Measurements from ENCODE around the gene STAG1. TPM values are rescaled to one million over a fixed set of nuclear protein-coding genes. Genes with fewer than 3 reads are reported as not detected.

STAG1 gene
- total RNA-seq, 2 donors from 2014 or later = 26.8 to 29.8 TPM

GRCh38 chr3:136734382-136735070 is 17.7 kb downstream of the STAG1 start:
- no peaks in the 10 kb centered on the region for H3K9me3 ChIP-seq (ENCODE audit: control insufficient read depth, low read length)
- H3K36me3 Mint-ChIP-seq (ENCODE audit: low read depth) = peaks cover 4% of the 10 kb centered on the region
- no peak overlapping the region for H3K4me3 ChIP-seq (ENCODE audit: low read length)
- H3K9me3 Mint-ChIP-seq = no peaks in the 10 kb centered on the region
- H3K9ac ChIP-seq (ENCODE audit: extremely low read depth, low read length, poor library complexity, severe bottlenecking) = no peak overlapping the region
- no peak overlapping the region for H3K4me3 Mint-ChIP-seq
- no peaks in the 10 kb centered on the region for H3K4me1 ChIP-seq (ENCODE audit: control insufficient read depth, insufficient read depth, low read length)
- H3K27ac ChIP-seq (ENCODE audit: low read depth, low read length) = no peak overlapping the region
- peaks cover 33% of the 10 kb centered on the region for H3K4me1 Mint-ChIP-seq
- H3K27me3 ChIP-seq (ENCODE audit: control insufficient read depth, insufficient read depth, low read length, poor library complexity, severe bottlenecking) = no peaks in the 10 kb centered on the region
- H3K27ac Mint-ChIP-seq = peak overlapping the region; percentile 17
- TF ChIP-seq CTCF (conservative IDR thresholded peaks at IDR 0.05) = peak; percentile 53
- no peak for DNase-seq
- no peaks in the 10 kb centered on the region for H3K27me3 Mint-ChIP-seq (ENCODE audit: insufficient read depth)
- 76 to 78% methylated on average over 2 to 3 of the region's 3 CpGs for WGBS, 2 experiments (ENCODE audit: insufficient coverage in 1 of 2, insufficient read length in 1 of 2)
- no peaks in the 10 kb centered on the region for H3K36me3 ChIP-seq (ENCODE audit: control insufficient read depth, insufficient read depth, low read length)

GRCh38 chr3:136733317-136733833 is 18.8 kb downstream of the STAG1 start:
- Mint-ChIP-seq H3K4me1 (peaks cover 33% of the 10 kb centered on the region), H3K9me3 (no peaks in the 10 kb centered on the region), H3K36me3 (ENCODE audit: low read depth) (peaks cover 4% of the 10 kb centered on the region), H3K27ac (no peak overlapping the region), H3K4me3 (no peak overlapping the region), H3K27me3 (ENCODE audit: insufficient read depth) (no peaks in the 10 kb centered on the region)
- no peak for DNase-seq
- Histone ChIP-seq H3K27me3 (ENCODE audit: control insufficient read depth, insufficient read depth, low read length, poor library complexity, severe bottlenecking) (no peaks in the 10 kb centered on the region), H3K9me3 (ENCODE audit: control insufficient read depth, low read length) (no peaks in the 10 kb centered on the region), H3K4me3 (ENCODE audit: low read length) (no peak overlapping the region), H3K36me3 (ENCODE audit: control insufficient read depth, insufficient read depth, low read length) (no peaks in the 10 kb centered on the region), H3K27ac (ENCODE audit: low read depth, low read length) (no peak overlapping the region), H3K9ac (ENCODE audit: extremely low read depth, low read length, poor library complexity, severe bottlenecking) (no peak overlapping the region), H3K4me1 (ENCODE audit: control insufficient read depth, insufficient read depth, low read length) (no peaks in the 10 kb centered on the region)
- WGBS, 2 experiments (ENCODE audit: insufficient coverage in 1 of 2, insufficient read length in 1 of 2) = 96 to 100% methylated on average over 3 to 5 of the region's 5 CpGs
- TF ChIP-seq CTCF (conservative IDR thresholded peaks at IDR 0.05) = no peak

GRCh38 chr3:136731274-136731884 is 20.8 kb downstream of the STAG1 start:
- H3K4me3 Mint-ChIP-seq = no peak overlapping the region
- H3K9me3 Mint-ChIP-seq = no peaks in the 10 kb centered on the region

More at GRCh38 chr3:136731274-136731884, 20.8 kb downstream of the STAG1 start:
- no peak overlapping the region for H3K27ac Mint-ChIP-seq
- no peaks in the 10 kb centered on the region for H3K4me1 ChIP-seq (ENCODE audit: control insufficient read depth, insufficient read depth, low read length)
- no peak overlapping the region for H3K9ac ChIP-seq (ENCODE audit: extremely low read depth, low read length, poor library complexity, severe bottlenecking)
- no peaks in the 10 kb centered on the region for H3K36me3 ChIP-seq (ENCODE audit: control insufficient read depth, insufficient read depth, low read length)
- no peaks in the 10 kb centered on the region for H3K9me3 ChIP-seq (ENCODE audit: control insufficient read depth, low read length)
- peaks cover 1% of the 10 kb centered on the region for H3K36me3 Mint-ChIP-seq (ENCODE audit: low read depth)
- H3K27me3 Mint-ChIP-seq (ENCODE audit: insufficient read depth) = no peaks in the 10 kb centered on the region
- no peak for DNase-seq
- no peak overlapping the region for H3K4me3 ChIP-seq (ENCODE audit: low read length)
- peaks cover 29% of the 10 kb centered on the region for H3K4me1 Mint-ChIP-seq
- no peak overlapping the region for H3K27ac ChIP-seq (ENCODE audit: low read depth, low read length)
- H3K27me3 ChIP-seq (ENCODE audit: control insufficient read depth, insufficient read depth, low read length, poor library complexity, severe bottlenecking) = no peaks in the 10 kb centered on the region
- 81 to 87% methylated on average over 3 to 4 of the region's 4 CpGs for WGBS, 2 experiments (ENCODE audit: insufficient coverage in 1 of 2, insufficient read length in 1 of 2)
- no peak for TF ChIP-seq CTCF (conservative IDR thresholded peaks at IDR 0.05)

Data from endodermal cell (in vitro differentiated cells).